IMR-90 (cell line): ENCODE data around the gene GSN. TPM values are rescaled to one million over a fixed set of nuclear protein-coding genes. Genes with fewer than 3 reads are reported as not detected.
A peak's percentile ranks its signal among the peaks of the same experiment; 100 is the strongest.

ENCODE experiments used
- ATAC-seq: fragments of 200-7000 bp; cut with Tn5 transposase; 2 replicates; pipeline ENCODE4 v1.9.1; 2020; ENCODE audit warnings: low read depth, mild to moderate bottlenecking, moderate library complexity
- BruUV-seq: library from RNA; stranded (reverse); fragments of 400-500 nt; replicated peaks from 2 replicates; lab custom pipeline; 2021; lab: Mats Ljungman, UMichigan
- CTCF ChIA-PET: fragments of 300-600 bp; formaldehyde crosslinking; extraction: SDS; loops from one replicate; lab custom pipeline; 2021; ENCODE audit warnings: antibody characterized with exemption; lab: Yijun Ruan, JAX
- POLR2A ChIA-PET: fragments of 300-600 bp; sonication (Branson Sonifier 250); formaldehyde crosslinking; loops from one replicate; lab custom pipeline; 2022; ENCODE audit warnings: antibody characterized with exemption; ENCODE audit not compliant: unreplicated experiment; lab: Charles Lee
- DNase-seq: peaks from one replicate; pipeline ENCODE4 v3.0.0; 2013
- H2AFZ ChIP-seq: replicated peaks from 2 replicates; pipeline ENCODE3; 2013; ENCODE audit warnings: low read length, mild to moderate bottlenecking; ENCODE audit not compliant: poor library complexity
- H2AK5ac ChIP-seq: 2 replicates; pipeline ENCODE4 v1.6.1; 2013; ENCODE audit warnings: low read depth, low read length, inconsistent platforms
- H2AK9ac ChIP-seq: replicated peaks from 2 replicates; pipeline ENCODE3; 2013; ENCODE audit warnings: mild to moderate bottlenecking, low read depth, low read length, moderate library complexity; ENCODE audit not compliant: poor library complexity
- H2BK120ac ChIP-seq: 2 replicates; pipeline ENCODE4 v1.6.1; 2013; ENCODE audit warnings: low read depth, low read length, inconsistent platforms
- H2BK15ac ChIP-seq: 3 replicates; pipeline ENCODE4 v1.6.1; 2013; ENCODE audit warnings: low read depth, low read length, inconsistent platforms
- H2BK20ac ChIP-seq: 2 replicates; pipeline ENCODE4 v1.6.1; 2013; ENCODE audit warnings: low read depth, mild to moderate bottlenecking, inconsistent platforms, low read length, moderate library complexity
- H2BK5ac ChIP-seq: 2 replicates; pipeline ENCODE4 v1.6.1; 2013; ENCODE audit warnings: mild to moderate bottlenecking, low read depth, low read length, inconsistent platforms; ENCODE audit not compliant: poor library complexity, severe bottlenecking
- H3K14ac ChIP-seq: replicated peaks from 2 replicates; pipeline ENCODE4 v1.6.1; 2013; ENCODE audit warnings: low read depth, low read length, inconsistent platforms
- H3K18ac ChIP-seq: 2 replicates; pipeline ENCODE4 v1.6.1; 2013; ENCODE audit warnings: low read depth, low read length, control low read depth
- H3K23ac ChIP-seq: 2 replicates; pipeline ENCODE4 v1.6.1; 2013; ENCODE audit warnings: low read depth, low read length, inconsistent platforms
- H3K27ac ChIP-seq: 2 replicates; pipeline ENCODE4 v1.5.1; 2013; ENCODE audit warnings: mild to moderate bottlenecking, control low read depth, low read length; ENCODE audit not compliant: insufficient read depth
- H3K27me3 ChIP-seq: 2 replicates; pipeline ENCODE4 v1.6.1; 2013; ENCODE audit warnings: low read length; ENCODE audit not compliant: control insufficient read depth, insufficient read depth
- H3K36me3 ChIP-seq: 2 replicates; pipeline ENCODE4 v1.6.1; 2013; ENCODE audit warnings: low read length, mixed read lengths; ENCODE audit not compliant: control insufficient read depth, insufficient read depth
- H3K4ac ChIP-seq: 2 replicates; pipeline ENCODE4 v1.6.1; 2013; ENCODE audit warnings: low read depth, low read length, inconsistent platforms
- H3K4me1 ChIP-seq: 2 replicates; pipeline ENCODE4 v1.6.1; 2013; ENCODE audit warnings: low read length, mixed read lengths; ENCODE audit not compliant: control insufficient read depth, insufficient read depth
- H3K4me2 ChIP-seq: 2 replicates; pipeline ENCODE4 v1.6.1; 2013; ENCODE audit warnings: low read depth, mild to moderate bottlenecking, control low read depth, low read length, moderate library complexity
- H3K4me3 ChIP-seq: 2 replicates; pipeline ENCODE4 v1.5.1; 2013; ENCODE audit warnings: low read depth, mild to moderate bottlenecking, control low read depth, low read length, moderate library complexity; ENCODE audit not compliant: insufficient read depth
- H3K56ac ChIP-seq: 2 replicates; pipeline ENCODE4 v1.6.1; 2013; ENCODE audit warnings: low read length, inconsistent platforms; ENCODE audit not compliant: insufficient read depth; ENCODE audit errors: extremely low read depth
- H3K79me1 ChIP-seq, 2 experiments: 2 replicates each; pipeline ENCODE4 v1.6.1; 2013; ENCODE audit warnings: low read length in 2 of 2, inconsistent platforms in 1 of 2, low read depth in 1 of 2
- H3K9ac ChIP-seq: 2 replicates; pipeline ENCODE4 v1.6.1; 2013; ENCODE audit warnings: low read depth, low read length, control low read depth
- H3K9me1 ChIP-seq: 2 replicates; pipeline ENCODE4 v1.6.1; 2013; ENCODE audit warnings: low read length, inconsistent platforms; ENCODE audit not compliant: insufficient read depth
- H3K9me3 ChIP-seq: 2 replicates; pipeline ENCODE4 v1.6.1; 2013; ENCODE audit warnings: low read length; ENCODE audit not compliant: control insufficient read depth, insufficient read depth
- H4K20me1 ChIP-seq: 2 replicates; pipeline ENCODE4 v1.6.1; 2013; ENCODE audit warnings: low read length, inconsistent platforms; ENCODE audit not compliant: insufficient read depth
- H4K5ac ChIP-seq: 2 replicates; pipeline ENCODE4 v1.6.1; 2013; ENCODE audit warnings: mild to moderate bottlenecking, low read depth, low read length, control low read depth
- H4K8ac ChIP-seq, 2 experiments: 2 replicates each; pipeline ENCODE4 v1.6.1; 2013; ENCODE audit warnings: low read depth in 2 of 2, low read length in 2 of 2, control low read depth in 1 of 2, inconsistent platforms in 1 of 2
- H4K91ac ChIP-seq: 2 replicates; pipeline ENCODE4 v1.6.1; 2013; ENCODE audit warnings: low read depth, low read length, inconsistent platforms; ENCODE audit not compliant: insufficient read depth
- FOS ChIP-seq: fragments of 150-350 bp; IDR thresholded peaks from 2 replicates; pipeline ENCODE4 v1.6.1; 2016; ENCODE audit warnings: low read depth, low read length
- NFE2L2 ChIP-seq: fragments of 150-350 bp; IDR thresholded peaks from 2 replicates; pipeline ENCODE4 v1.6.1; 2016; ENCODE audit warnings: low read depth, mild to moderate bottlenecking, low read length
- dilution Hi-C: fragments of 300-500 bp; cut with HindIII; formaldehyde crosslinking; loops from one replicate; pipeline ENCODE4 v1.14.3; 2018; ENCODE audit warnings: low sequenced_read_pairs; ENCODE audit not compliant: unreplicated experiment
- in situ Hi-C: fragments of 300-500 bp; cut with MboI; formaldehyde crosslinking; loops from 3 replicates; pipeline ENCODE4 v1.14.3; 2019; ENCODE audit warnings: low sequenced_read_pairs, inconsistent platforms, mixed read lengths
- intact Hi-C: fragments of 100-400 bp; cut with micrococcal nuclease; formaldehyde crosslinking; loops from 2 replicates; pipeline ENCODE4 v1.10.0; 2022
- polyA plus RNA-seq, 3 experiments: library from polyadenylated mRNA; depleted of rRNA; stranded (reverse); fragments of >200 nt; gene quantifications; 2 replicates each; pipeline ENCODE4 v1.2.3, GENCODE V29; 2012; ENCODE audit warnings: low replicate concordance in 1 of 3
- total RNA-seq: library from RNA; depleted of rRNA; stranded (reverse); fragments of >200 nt; gene quantifications from 2 replicates; pipeline ENCODE4 v1.2.3, GENCODE V29; 2012
- TF ChIP-seq, protein P1 (sequence below): fragments of 150-350 bp; IDR thresholded peaks from 2 replicates; pipeline ENCODE4 v1.6.1; 2017; ENCODE audit warnings: mild to moderate bottlenecking, antibody characterized with exemption, low read length, low read depth

Gene GSN
- total and polyA plus RNA-seq, 2 of the 4 experiments (the other 2 are of a cell fraction), result 495 to 547 TPM

DNA sequence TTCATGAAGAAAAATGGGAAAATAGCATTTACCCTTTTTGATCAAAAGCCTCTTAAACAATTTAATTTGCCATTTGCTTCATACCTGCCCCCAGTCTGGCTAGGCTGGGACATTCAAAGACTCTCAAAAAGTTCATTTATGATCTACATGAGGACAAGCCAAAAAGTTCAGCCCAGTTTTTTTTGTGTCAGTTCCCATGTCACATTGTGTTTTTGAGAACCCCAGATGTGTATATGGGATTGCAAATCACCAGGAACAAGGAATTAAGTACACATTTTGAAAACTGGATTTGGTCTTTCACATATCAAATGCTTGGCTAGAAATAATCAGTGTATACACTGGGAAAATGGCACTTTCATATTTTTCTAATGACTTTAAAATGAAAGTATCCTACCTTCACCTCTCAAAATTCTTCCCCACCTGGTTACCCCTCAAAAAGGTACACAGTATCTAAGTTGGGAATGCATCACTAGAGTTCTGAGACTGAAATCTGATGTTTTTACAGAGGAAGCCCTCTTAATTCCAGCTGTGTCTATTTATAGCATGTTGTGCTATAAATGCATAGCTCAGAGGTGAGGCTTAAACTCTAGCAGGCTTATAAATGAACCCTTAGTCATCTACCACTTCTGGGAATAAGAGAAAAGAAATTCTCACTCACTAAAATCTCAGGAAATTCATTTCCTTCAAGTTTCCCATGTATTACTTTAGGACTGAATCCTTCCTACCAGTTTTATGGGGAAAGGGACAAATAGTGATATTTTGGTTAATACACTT, 92.8 kb downstream of the GSN start:
- peak overlapping the region; percentile 69 for H3K14ac ChIP-seq
- ATAC-seq (peak; percentile 65), DNase-seq (peak; percentile 92)
- intact Hi-C loops (no loop called here), dilution Hi-C loops (no loop called here), in situ Hi-C loops (no loop called here)
- H2AFZ ChIP-seq, result no peak overlapping the region
- no peak overlapping the region for H3K4me3 ChIP-seq
- no peaks in the 10 kb centered on the region for H3K9me3 ChIP-seq
- peak overlapping the region; percentile 67 for H3K4me2 ChIP-seq
- H2AK9ac ChIP-seq, result no peak overlapping the region
- peaks cover 6% of the 10 kb centered on the region for H3K36me3 ChIP-seq
- H3K4me1 ChIP-seq, result peaks cover 11% of the 10 kb centered on the region
- H3K79me1 ChIP-seq, result peaks cover 16 to 53% of the 10 kb centered on the region in 2 experiments
- H3K56ac ChIP-seq, result no peak overlapping the region
- no peaks in the 10 kb centered on the region for H4K20me1 ChIP-seq
- H2AK5ac ChIP-seq, result peak overlapping the region; percentile 44; the same call in 1 of the 2 replicates
- H2BK15ac ChIP-seq, result peak overlapping the region; percentile 53; the same call in 1 of the 3 replicates
- H3K27me3 ChIP-seq, result no peaks in the 10 kb centered on the region
- peak overlapping the region; percentile 91; the same call in 1 of the 2 replicates for H2BK120ac ChIP-seq
- POLR2A ChIA-PET, result no interaction called here
- H3K9ac ChIP-seq, result no peak overlapping the region
- peak overlapping the region; percentile 80; the same call in 1 of the 2 replicates for H4K5ac ChIP-seq
- CTCF ChIA-PET, result no interaction called here
- 0 out of 2 replicates have a peak, but pooled peaks have one; percentile 25 for TF ChIP-seq NFE2L2
- TF ChIP-seq FOS, result peak; percentile 59
- TF ChIP-seq, protein P1, sequence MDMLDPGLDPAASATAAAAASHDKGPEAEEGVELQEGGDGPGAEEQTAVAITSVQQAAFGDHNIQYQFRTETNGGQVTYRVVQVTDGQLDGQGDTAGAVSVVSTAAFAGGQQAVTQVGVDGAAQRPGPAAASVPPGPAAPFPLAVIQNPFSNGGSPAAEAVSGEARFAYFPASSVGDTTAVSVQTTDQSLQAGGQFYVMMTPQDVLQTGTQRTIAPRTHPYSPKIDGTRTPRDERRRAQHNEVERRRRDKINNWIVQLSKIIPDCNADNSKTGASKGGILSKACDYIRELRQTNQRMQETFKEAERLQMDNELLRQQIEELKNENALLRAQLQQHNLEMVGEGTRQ, result no peak
- 0 out of 2 replicates have a peak, but pooled peaks cover 3% of the 10 kb centered on the region for H3K9me1 ChIP-seq
- 0 out of 2 replicates have a peak overlapping the region, but pooled peaks have one; percentile 48 for H3K23ac ChIP-seq
- peak overlapping the region; percentile 98; the same call in 1 of the 2 replicates for H3K18ac ChIP-seq
- BruUV-seq, result no TSS peak
- H2BK20ac ChIP-seq, result peak overlapping the region; percentile 86
- H4K8ac ChIP-seq, result peak overlapping the region in 1 of 2 experiments; percentile 44; a peak in 1 of 4 replicates
- H4K91ac ChIP-seq, result peak overlapping the region; percentile 55; the same call in 1 of the 2 replicates
- peak overlapping the region; percentile 83; the same call in 1 of the 2 replicates for H3K4ac ChIP-seq
- peak overlapping the region; percentile 73 for H3K27ac ChIP-seq
- H2BK5ac ChIP-seq, result peak overlapping the region; percentile 86
